Activated CD4-positive, alpha-beta T cell treated with anti-CD3 and anti-CD28 coated beads for 4 hours (primary cell): ENCODE results near the gene ADGRD1.
"Not testable (repeated sequence)": the region's sequence is repeated elsewhere in the genome, so short reads cannot be mapped to it uniquely, and the experiment has no call there.

ENCODE experiments used
- DNase-seq, 2 donors: peaks; one replicate each; pipeline ENCODE4 v3.0.0-alpha.2; 2020

ADGRD1 gene

DNA sequence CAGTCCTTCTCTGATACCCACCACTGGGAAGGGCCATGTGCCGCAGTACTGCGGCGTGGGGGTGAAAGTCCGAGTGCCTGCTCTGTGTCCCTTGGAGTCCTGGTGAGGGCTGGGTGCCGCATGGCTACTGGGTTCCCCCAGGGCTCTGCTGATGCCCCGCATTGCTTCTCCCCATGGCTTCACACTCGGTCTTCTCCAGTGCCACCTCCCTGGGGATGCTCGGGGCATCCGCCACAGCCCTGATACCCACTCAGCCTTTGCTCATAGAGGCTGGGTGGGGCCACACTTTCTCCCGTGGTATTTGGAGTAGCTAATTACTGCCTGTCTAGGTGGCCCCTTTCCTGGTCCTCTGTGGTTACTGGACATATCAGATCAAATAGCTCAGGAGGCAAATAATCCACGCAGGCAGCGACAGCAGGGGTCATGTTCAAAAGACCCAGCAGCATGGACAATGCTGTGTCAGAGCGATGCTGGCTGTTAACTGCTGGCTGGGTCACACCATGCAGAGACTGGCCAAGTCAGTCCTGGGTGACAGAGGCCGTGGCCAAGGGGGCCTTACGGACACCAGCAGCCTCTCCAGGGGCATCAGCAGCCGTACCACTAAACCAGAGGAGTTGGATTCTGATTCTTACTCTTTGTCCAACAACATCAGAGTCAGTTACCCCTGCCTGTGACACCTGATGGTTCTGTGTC lies 106.5 kb downstream of the ADGRD1 start:
- DNase-seq = no peak

DNA sequence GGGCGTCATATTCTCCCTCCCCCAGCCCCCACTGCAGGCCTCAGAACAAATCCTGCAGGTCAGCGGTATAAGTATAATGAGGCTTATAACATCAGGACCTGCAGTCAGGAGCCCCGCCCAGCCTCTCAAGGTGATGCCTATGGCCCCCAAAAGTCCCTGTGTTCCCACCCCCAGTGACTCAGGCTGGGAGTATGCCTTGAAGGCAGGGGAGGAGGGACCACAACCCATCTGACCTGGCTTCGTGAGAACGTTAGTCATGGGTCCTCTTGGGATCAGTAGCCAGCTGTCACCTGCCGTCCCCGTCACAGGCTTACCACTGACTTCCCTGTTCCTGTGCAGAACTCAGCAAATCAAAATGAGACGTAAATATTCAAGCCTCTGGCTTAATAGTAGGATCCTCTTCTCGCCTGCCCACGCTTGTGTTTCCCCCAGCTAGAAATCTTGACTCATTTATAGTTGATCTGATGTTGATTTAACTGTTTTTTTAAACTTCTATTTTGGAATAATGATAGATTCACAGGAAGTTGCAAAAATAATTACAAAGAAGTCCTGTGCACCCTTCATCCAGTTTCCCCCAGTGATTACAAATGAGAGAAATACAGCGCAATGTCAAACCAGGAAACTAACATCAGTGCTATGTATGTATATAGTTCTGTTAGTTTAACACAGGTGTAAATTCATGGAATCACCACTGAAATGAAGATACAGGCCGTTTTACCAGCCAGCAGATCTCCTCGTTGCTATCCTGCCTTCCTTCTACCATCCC lies 107.5 kb downstream of the ADGRD1 start:
- DNase-seq = no peak

DNA sequence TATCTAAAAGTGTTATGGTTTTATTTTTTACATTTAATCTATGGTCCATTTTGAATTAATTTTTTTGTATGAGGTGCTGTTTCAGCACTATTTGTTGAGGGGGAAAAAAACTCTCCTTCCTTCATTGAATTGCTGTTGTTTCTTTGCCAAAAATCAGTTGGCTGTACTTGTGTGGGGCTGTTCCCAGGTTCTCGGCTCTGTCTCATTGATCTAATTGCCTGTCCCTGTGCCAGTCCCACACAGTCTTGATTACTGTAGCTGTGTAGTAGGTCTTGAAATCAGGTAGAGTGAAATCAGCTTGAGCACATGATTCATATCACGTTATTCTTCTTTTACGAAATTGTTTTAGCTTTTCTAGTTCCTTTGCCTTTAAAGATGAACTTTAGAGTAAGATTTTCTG lies 109.7 kb downstream of the ADGRD1 start:
- DNase-seq = no peak

DNA sequence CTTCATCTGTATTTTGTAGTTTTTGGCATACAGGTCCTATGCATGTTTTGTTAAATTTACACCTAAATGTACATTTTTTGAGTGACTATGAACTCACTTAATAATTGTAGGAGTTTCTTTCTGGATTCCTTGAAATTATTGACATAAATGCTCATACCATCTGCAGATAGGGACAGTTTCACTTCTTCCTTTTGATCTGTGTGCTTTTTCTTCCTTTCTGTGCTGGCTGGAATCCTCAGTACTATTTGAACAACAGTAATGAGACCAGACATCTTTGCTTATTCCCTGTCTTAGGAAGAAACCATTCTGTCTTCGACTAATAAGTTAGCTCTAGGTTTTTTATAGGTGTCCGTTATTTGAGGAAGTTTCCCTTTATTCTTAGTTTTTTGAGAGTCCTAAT lies 110.3 kb downstream of the ADGRD1 start:
- no peak for DNase-seq

DNA sequence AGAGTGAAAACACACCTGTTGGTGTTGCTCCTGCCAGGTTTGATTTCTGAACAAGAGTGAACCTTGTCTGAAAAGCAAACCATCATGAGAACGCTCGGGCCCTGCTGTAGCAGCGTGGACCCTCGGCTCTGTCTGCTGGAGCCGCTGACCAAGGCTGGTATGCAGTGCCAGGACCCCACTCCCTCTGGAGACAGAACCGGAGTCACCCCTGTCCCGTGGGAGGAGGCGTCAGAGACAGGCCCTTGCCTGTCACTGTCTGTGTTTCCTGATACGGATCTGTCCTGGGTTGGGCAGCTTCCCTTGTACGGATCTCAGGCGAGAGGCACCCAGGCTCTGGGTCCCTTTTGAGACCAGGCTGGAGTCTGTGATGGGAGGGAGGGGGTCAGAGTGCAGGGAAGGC lies 111.6 kb downstream of the ADGRD1 start:
- no peak for DNase-seq

DNA sequence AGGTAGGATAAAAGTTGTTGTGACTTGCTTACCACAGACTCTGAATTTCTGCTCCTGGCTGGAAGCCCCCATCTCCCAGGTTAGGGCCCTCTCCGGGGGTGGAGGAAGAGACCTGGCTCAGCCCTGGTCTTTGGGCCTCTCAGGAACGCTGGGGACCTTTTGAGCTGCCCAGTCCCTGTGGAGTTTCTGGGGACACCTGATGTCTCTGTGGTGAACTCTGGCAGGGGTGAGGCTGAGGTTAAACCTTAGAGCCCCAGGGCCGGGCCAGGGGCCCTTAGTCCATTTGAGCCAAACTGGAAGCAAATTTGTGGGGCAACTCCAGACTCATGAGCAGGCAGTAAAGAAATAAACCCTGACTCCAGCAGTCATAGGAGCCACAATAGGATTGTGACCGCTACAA lies 112.1 kb downstream of the ADGRD1 start:
- no peak for DNase-seq

DNA sequence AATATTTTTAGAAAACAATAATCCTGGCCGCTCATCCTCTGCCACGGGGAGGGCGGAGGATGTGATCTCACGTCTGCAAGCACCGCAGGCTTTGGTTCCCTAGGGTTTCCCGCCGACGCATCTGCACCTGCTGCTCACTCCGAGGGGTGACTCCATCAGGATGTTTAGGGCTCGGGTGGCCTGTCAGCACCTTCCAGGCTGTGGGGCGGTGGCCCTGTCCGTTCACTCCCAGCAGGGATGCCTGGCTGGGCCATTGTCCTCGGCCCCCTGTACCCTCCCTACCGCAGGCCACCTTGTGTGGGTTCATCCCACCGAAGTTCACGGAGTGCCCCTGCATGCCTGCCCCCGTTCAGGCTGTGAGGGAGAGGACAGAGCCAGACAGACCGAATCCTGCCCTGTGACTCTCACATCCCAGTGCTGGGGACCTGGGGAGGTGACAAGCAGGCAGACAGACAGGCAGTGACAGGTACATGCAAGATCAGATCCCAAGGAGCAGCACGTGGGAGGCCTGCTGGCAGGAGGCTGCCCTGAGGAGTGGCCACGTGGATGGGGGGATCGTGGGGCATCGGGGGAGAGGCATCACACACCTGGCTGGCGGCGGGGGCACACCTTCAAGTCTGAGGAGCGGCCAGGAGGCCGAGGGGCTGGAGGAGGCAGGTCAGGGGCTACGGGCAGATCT lies 112.6 kb downstream of the ADGRD1 start:
- no peak for DNase-seq

DNA sequence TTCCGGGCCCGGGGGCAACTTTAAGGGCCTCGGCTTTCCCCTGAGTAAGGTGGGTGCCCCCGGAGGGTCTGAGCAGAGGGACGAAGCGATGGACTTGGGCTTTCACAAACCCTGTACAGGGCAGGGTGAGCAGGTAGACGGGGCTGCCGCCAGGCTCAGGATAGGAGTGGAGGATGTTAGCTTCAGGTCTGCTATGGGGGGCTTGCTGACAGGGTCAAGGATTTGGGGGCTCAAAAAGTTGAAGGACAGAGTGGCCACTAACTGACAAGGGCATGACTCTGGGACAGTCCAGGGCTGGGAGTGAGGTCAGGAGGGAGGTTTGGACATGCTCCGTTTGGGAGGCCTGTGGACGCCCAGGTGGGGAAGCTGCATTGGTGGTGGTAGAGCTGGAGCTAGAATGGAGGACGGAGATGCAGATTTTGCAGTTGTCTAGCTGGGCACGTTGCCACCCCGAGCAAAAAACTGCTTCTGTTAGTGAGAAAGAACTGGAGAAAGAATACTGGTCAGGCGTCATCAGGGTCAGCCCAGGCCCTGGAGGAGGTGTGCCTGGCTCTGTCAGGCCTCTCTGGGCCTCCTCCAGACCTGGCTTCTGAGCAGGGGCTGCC lies 113.3 kb downstream of the ADGRD1 start:
- no peak for DNase-seq

DNA sequence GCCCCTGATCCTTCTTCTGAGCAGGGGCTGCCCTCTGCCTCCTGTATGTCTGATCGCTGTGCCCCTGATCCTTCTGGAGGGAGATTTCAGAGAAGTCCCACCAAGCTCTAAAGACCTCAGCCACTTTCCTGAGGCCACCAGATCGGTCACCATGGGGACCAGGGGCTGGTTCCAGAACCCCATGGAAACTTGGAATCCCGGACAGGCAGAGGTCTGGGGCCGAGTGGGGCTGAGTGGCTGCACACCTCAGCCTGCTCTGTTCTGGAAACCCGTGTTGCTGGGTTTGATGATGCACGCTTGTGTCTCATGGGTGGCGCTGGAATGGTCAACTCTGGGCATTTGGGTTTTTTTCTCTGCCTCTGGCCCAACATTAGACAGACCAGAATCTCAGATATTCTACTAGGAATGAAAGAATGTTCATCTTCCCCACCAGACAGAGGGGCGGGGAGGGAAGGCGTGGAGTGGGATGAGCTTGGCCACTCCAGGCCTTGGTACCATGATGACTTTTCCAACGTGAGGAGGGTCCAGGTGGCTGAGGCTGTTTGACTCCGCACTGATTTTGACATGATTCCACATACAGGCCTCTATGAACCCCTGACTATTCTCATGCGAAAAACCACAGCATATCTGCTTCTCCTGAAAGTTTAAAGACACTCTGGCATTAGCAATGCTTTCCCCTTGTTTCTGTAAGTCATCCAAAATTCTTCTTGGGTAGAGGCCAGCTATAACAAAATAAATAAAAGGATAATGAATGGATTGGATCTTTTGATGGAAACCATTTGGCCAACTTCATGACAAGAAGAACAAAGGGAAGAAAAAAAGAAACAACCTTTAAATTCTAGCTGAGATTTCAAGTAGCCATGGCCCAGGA lies 114.5 kb downstream of the ADGRD1 start:
- DNase-seq = no peak

DNA sequence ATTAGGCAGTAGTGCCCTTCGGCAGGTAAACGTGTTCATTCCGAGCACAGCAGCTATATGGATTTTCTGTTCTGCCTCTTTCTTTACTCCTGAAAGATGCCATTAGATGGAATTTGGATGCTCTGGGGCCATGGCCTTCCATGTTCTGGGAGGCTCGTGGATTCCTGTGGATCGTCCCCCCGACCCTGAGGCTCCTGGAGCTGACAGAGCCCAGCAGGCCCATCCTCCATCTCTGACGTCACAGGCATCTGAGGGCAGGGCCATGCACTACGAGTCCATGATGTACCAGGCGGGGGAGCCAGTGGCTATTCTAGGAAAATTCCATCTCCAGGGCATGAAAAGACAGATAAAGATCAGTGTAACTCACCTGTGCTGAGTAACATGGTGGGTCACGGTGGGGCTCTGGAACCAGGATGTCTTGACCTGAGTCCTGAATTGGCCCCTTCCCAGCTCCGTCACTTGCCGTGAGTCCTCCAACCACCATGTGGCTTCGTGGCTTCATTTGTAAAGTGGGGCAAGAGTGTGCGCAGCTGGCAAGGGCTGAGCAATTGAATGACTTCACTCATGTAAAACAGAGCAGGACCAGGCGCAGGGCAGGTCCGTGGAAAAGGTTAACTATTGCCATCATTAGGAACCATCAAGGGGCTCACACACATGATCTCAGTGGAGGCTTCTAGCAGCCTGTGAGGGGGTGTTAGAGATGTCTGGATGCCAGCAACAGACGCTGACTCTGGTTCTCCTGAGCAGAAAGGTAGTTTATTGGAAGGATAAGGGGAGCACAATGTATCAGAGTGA lies 115.4 kb downstream of the ADGRD1 start:
- DNase-seq = not testable (repeated sequence)

DNA sequence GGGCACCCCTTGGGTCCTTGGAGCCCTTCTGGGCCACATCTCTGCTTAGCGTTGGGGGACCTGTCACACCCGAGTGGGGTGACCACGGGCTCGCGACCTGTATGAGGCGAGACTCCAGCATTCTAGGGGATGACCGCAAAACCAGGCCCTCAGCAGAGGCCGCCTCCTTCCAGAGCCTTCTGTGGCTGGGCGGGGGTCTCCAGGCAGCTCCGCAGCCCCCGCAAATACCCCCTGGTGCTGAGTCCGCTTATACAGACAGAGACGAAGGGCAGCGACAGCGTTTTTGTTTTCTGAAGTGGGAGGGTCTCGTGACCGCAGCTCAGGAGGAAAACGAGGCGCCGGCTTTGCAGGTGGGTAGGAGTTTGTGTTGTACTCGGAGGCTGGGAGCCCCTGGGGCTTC lies 116.4 kb downstream of the ADGRD1 start:
- not testable (repeated sequence) for DNase-seq

DNA sequence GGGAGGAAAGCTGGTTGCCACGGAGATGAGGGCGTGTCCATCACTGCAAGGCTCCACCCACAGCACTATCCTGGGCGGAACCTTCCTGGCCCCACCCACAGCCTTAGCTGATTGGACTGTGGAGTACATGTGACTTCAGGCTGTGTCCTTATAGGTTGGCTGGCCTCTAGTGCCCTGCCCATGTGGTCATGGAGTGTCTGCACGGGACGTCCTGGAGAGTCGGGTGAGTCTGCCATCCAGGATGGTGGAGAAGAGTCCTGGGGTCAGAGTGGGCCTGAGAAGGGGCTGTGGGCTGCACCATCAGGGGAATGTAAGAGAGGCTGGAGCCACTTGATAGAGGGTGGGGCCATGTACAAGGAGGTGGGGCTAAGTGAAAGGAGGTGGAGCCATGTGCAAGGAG lies 117.0 kb downstream of the ADGRD1 start:
- not testable (repeated sequence) for DNase-seq

DNA sequence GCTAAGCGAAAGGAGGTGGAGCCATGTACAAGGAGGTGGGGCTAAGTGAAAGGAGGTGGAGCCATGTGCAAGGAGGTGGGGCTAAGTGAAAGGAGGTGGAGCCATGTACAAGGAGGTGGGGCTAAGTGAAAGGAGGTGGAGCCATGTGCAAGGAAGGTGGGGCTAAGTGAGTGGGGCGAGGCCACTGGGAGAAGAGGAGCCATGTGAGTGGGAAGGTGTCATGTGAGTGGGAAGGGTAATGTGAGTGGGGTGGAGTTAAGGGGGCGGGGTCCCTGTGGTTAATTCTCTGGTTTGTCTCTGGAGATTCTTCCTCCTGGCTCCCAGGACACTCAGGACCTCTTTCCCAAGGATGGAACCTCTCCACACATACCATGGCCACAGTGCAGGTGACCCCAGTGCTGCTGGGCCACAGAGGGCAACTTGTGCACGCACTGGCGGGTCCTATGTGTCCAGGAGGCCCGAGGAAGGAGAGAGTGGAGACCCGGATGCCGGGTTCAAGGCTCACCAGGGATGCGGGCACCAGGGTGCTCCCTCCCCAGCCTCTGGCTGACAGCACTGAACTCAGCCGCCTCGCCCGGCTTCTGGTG lies 117.6 kb downstream of the ADGRD1 start:
- DNase-seq = not testable (repeated sequence)

DNA sequence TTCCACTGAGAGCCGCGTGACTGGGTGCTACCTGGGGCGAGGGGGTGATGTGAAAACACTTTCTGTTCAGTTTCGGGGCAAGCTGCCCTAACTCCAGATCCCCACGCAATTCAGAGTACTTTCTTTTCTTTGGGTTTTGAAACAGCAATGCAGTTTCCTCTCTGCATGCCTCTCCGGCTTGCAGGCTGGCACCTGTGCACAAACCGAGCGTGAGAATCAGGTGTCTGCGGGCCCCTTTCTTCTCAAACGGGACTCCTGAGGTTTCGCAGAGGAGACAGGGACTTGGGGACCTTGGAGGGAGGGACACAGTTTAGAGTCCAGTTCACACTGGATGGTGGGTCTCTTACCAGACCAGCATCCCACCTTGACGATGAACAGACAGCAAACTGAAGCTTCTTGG lies 118.2 kb downstream of the ADGRD1 start:
- DNase-seq = not testable (repeated sequence)

DNA sequence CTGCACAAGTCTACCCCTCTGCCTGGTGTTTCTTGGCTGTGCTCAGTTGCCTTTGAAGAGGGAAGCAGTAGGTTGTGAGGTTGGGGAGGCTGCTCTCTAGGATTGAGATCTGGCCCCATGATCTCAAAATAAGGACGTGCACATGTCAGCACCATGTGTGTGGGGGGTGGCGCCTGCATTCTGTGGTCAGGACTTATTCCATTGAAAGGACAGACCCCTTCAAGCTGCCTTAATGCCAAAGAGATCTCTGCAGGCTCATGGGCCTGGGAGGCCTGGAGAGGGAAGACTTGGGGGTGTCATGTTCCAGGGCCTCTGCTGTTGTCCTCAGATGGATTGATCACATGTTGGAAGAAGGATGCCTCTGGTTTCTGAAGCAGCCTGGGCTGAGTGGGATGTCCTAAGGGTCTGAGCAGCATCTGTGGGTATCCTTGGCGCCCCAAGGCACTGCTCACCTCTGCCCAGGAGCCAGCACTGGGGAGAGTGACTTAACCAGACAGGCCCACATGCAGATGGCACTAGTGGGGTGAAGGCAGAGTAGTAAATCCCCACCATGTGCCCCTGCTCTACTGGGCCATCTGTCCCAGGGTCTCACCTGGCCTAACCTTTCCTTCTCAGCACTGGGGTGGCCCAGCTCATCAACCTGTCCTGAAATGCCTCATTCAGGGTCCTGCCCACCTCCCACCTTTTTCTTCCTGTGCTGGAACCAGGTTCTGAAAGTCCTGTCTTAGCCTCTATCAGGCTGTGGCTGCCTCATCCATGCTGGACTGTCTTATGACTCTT lies 118.9 kb downstream of the ADGRD1 start:
- no peak for DNase-seq

DNA sequence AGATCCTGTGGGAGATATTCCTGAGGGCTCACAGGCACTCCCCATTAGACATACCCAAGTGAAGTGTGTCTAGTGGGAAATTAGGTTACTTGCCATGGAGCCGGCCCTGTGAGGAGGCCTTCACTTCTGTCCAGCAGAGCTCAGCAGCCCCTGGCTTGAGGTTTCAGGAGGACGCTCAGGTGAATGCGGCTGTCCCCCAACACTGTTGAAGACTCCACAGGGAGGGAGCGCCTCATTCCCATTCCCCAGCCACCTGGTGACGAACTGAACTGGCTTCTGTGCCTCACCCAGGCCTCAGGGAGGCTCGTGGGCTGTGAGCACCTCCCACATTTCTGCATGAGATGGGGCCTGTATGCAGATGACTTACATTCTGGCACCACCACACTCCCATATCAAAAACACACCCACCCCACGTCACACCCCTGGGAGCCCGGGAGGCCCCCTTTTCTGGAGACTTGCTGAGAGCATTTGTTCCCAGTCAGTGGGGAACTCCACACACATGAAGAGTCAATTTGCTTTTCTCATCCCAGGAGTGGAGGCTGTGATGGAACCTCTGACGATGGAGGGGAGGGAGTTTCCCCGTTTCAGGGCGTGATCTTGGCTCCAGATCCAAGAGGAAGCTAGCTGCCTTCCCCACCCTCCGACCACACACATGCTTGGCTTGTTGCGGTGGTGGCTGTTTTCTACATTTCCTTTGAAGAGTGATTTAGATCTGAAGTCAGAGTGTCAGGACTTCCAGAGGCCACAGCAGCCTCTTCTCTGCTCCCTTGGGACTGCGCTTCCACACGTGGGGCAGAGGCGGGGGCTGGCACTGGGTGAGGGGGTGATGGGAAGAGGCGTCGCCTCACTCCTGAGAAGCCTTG lies 120.7 kb downstream of the ADGRD1 start:
- no peak for DNase-seq

DNA sequence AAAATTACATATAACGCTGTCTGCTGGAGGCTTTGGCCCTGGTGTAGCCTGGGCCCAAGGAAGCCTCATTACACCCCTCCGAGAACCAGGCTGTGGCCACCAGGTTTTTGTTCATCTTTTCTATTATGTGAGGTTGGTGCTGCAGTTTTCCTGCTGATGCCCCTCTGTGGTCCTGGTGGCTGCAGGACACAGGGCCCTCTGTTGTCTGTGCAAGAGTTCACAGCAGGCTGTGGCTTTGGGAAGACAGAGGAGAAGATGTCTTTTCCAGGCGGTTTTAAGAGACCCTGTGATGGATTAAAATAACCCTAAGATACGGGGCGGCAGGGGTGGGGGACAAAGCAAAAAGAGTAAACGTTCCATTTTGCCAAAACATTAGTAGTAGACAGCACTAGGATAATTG lies 121.5 kb downstream of the ADGRD1 start:
- no peak for DNase-seq

DNA sequence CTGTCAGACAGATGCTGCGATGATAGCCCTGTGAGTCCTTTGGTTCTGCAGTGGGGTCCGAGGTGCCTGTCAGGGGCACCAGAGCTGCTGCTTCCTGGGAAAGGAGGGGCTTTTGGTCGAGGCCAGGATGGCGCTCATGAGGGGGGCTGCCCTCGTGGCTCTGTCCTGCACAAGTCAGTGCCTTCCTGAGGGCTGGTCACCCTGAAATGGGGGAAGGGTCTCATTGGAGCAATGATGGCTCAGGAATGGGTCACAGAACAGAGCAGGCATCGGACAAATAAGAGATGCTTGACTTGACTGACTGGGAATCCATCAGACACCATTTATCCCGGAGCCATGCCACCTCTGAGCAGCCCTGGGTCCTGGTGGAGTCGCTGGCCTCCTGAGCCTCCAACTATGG lies 121.9 kb downstream of the ADGRD1 start:
- no peak for DNase-seq

DNA sequence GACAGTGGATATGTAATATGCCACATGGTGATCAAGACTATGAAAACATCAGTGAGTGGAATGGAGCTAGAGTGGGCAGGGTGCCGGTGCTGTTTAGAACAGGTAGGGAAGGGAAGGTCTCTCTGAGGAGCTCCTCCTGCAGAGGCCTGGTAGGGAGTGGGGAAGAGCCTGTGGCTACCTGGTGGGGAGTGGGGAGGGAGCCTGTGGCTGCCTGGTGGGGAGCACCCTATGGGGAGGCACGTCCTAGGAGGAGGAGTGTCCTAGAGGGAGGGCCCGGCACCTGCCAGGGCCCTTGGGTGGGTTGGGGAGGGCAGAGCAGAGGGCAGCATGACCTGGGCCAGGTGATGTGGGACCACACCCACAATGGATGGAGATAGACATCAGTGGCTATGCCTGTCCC lies 122.6 kb downstream of the ADGRD1 start:
- DNase-seq = no peak
